ENCODE results near the gene E2F2.
A peak's percentile ranks its signal among the peaks of the same experiment; 100 is the strongest.

The E2F2 gene

DNA sequence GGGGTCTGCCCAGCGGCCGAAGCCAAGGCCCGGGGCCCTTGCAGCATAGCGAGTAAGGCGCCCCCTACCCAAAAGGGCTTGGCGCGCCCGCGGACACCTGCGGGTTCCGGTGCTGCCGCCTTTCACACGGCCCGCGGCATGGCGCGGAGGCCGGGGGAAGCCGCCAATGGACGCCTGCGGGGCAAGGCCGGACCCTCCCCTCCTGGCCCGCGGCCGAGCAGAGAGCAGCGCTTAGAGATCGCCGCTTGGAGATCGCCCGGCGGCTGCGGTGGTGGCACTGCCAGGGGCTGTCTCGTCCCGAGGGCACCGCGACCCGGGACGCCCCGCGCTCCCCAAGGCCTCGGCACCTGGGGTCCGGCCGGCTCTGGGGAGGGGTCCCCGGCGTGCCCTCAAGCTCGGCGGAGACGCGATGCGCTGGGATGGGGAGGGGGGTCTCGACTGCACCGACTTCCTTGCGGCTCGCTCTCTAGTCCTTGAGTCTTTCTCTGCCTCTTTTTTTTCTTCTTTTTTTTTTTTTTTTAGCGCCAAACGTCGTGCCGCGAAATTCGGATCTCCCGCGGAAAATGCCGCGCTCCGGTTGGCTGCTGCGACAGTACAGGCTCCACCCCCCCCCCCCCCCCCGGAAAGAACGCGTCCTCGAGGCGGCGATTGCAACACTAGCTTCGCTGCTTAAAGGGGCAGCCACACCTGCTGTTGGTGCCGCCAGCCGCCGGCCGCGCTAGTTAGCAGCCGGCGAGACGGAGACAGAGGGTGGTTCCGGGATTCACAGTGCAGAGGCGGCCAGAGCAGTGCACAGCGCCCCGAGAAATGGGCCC, at the start of gene E2F2:
Gene E2F2 (minus strand): TSS at position 487 of the 815 bp plus-strand sequence. CDS start 440 bp downstream, at position 47.
- DNase-seq = peak; percentile 93

DNA sequence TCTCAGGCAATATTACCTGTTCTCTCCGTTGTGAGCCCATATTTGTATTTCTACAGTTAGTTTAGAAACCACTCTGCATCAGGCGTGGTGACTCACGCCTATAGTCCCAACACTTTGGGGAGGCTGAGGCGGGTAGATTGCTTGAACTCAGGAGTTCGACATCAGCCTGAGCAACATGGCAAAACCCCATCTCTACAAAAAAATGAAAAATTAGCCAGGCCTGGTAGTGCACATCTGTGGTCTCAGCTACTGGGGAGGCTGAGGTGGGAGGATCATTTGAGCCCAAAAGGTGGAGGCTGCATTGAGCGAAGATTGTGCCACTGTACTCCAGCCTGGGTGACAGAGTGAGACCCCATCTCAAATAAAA, 47.9 kb upstream of the E2F2 start:
- no peak for DNase-seq

DNA sequence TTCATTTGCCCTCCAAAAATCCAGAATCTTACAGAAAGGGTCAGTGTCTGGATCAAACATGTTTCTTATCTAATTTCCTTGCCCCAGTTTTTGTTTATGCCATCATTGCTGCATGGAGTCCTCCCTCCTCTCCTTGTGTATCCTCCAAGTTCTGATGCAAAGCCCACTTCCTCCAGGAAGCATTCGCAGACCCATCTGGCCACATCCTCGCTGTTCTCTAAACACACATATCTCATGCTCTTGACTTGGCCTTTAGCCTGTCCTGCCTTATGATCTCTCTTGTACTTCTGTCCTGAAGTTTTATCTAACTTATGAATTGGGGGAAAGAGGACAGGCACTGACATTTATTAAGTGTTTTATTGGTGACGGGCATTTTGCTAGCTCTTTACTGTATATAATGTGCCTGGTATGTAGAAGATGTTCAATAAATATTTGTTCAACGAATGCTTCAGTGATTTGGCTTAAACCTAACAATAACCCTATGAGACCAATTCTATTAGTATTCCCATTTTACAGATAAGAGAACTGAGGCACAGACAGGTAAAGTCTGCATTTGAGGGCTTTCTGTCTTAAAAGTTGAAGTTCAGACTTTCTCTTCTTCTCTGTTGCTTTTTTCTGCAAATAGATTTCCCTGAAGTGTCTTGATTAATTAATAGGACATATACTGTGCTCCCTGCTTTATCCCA, 47.4 kb upstream of the E2F2 start:
- DNase-seq = no peak

DNA sequence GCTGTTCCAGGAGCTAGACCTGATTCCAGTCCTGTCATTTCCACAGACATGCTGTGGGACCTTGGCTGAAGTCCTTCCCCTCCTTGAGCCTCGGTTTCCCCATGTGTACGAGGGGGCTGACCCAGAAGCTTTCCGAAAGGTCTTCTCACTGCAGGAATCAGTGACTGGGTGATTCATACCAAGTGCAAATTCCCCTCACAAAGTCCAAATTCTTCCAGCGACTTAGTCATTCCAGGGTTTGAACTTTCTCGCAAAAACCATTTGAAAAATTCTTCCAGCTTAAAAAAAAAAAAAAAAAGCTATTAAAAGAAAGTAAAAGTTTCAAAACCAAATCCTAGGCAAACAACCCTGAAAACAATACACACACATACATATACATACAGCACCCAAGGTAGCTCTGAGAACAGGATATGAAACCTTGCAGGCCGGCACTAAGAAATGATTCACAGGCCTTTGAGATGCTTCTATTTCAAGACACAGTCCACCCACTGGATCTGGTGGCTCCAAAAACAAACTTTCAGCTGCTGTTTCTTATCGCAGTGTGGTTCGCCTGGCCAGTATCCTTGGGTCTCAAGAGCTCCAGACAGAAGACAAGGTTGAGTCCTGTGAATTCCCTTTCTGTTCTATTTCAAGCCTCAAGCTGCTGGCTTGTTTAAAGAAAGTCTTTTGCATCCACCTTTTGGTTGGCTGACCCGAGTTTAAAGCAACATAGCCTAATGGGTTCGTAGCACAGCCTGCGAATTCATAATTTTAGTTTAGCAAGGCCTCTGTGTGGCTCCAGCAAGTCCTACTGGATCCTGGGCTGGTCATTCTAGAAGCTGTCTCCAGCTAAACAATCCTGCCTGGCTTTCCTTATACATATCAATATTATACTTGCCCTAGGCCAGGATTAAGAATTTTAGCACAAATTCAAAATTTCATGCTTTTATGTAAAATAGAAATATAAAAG, 46.3 kb upstream of the E2F2 start:
- no peak for DNase-seq

DNA sequence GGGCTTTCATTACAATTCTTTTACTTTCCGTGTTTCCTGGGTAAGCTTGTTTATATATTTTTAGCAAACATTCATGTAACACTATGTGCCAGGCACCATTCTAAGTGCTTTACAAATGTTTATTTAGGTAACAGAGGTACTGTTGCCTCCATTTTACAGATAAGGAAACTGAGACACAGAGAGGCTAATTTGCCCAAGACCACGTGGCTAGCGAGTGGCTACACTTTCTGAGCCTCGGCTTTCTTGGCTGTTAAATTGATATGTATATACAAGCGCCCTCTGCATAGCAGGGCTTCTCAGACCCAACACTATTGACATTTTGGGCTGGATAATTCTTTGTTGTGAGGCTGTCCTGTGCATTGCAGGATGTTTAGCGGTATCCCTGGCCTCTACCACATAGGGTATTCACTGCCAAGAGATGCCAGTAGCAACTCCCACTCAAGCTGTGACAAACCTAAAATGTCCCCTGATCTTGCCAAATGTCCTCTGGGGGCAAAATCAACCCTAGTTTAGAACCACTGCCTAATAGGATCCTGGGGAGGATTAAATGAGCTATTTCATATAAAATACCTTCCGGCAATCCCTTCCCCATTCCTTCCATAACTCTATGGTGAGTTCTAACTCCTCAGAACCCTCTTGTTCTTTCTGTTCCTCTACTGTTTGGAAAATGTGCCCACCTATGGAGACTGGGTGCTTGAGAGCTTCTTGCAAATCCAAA, 45.5 kb upstream of the E2F2 start:
- no peak for DNase-seq

DNA sequence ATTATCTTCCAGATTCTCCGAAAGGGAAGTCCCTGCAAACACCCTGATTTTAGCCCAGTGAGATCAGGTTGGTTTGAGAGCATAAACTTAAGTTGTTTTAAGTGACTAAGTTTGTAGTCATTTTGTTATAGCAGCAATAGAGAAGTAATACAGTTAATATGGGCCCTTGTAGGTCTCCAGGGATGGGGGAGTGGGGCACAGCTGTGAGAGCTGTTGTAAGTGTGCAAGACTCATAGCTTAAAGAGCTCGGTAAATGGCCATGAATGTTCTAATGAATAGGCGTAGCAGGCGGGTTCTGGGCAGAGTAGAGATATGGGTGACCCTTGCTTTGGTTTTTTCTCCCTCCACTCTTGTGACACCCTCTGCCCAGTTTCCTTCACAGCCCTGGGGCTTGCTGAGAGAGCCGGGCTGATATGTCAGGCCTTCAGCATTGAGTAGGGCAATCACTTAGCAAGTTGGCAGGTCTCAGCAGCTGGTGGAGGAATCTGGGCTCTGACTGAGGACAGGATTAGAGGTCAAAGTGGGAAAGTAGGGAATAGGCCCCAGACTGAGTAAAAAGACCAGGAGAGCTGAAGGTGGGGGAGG, 44.3 kb upstream of the E2F2 start:
- DNase-seq = no peak

GRCh38 chr1:23574265-23574754, 43.3 kb upstream of the E2F2 start:
- DNase-seq = no peak

DNA sequence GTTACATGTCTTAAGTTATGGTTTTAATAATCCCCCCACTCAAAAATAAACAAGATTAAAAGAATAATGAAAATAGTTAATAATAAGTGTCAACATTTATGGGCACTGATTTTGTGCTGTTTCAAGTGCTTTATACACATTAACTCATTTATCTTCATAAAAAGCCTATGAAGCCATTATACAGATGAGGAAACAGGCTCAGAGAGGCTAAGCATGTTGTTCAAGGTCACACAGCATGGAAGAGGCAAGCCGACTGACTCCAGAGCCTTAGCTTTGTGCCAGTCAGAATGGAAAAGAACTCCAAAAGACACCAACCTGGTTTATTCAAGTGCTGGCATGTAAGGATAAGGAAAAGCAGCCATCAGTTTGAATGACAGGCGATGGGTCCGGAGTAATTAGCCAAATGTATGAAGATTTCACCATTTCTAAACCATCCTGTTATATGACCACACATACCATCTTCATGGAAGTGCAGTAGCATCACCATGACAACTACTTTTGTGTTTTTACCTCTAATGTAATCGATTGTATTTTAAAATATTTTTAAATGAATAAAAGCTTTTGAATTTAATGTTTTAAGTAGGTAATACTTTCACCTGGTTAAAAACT, 42.6 kb upstream of the E2F2 start:
- DNase-seq = no peak

GRCh38 chr1:23571465-23571864, 40.4 kb upstream of the E2F2 start:
- no peak for DNase-seq

DNA sequence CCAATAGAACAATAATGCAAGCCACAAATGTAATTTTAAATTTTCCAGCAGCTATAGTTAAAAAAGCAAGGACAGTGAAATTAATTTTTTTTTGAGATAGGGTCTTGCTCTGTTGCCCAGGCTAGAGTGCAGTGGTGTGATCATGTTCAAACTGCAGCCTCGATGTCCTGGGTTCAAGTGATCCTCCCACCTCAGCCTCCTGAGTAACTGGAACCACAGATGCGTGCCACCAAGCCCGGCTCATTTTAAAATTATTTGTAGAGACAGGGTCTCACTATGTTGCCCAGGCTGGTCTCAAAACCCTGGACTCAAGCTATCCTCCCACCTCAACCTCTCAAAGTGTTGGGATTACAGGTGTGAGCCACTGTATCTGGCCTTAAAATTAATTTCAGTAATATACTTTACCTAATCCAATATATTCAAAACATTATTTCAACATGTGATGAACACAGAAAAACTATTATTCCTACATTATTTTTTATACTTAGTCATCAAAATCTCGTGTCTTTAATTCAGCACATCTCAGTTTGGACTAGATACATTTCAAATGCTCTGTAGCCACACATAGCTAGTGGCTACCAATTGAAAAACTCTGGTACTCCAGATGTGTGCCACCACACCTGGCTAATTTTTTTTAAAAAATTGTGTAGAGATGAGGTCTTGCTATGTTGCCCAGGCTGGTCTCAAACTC, 39.1 kb upstream of the E2F2 start:
- no peak for DNase-seq

- no peak for DNase-seq
Measured at GRCh38 chr1:23568608-23569383, 37.8 kb upstream of the E2F2 start.

- DNase-seq = peak; percentile 65
Measured at GRCh38 chr1:23567996-23568607, 37.1 kb upstream of the E2F2 start.

GRCh38 chr1:23567629-23567995, 36.6 kb upstream of the E2F2 start:
- no peak for DNase-seq

DNA sequence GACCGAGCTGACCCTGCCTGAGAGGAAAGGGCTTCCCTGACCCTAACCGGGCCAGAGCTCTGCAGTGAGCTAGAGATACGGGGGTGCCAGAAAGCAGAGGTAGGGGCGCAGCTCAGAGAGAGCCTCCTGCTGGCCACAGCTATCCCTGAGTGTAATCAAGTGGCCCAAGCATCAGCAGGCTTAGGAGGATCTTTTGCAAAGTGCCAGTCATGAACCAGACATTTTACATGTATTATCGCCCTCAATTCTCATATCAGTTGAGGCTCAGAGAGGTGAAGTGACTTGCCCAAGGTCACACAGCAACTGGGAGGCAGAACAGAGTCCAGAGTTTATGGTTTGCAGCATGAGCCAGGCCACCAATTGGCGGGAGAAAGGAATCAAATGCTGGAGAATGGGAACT, 35.3 kb upstream of the E2F2 start:
- no peak for DNase-seq

GRCh38 chr1:23565776-23566175, 34.7 kb upstream of the E2F2 start:
- DNase-seq = no peak

GRCh38 chr1:23564529-23565122, 33.6 kb upstream of the E2F2 start:
- DNase-seq = no peak

GRCh38 chr1:23563755-23564374, 32.8 kb upstream of the E2F2 start:
- DNase-seq = no peak

DNA sequence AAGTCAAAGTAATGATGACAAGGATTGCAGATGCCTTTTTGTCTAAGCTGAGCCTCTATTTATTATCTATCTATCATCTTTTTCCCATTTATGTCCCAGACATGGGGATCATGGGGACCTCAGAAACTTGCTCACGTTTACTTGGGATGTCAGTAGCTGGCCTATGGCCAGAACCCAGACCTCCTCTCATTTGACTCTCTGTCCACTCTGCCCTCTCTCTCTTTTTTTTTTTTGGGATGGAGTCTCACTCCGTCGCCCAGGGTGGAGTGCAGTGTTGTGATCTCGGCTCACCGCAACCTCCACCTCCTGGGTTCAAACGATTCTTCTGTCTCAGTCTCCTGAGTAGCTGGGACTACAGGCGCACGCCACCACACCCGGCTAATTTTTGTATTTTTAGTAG, 32.0 kb upstream of the E2F2 start:
- DNase-seq = no peak

All from left hindlimb (tissue), 1 donor.